HG03097 (cell line): ENCODE results near the gene SLC5A9.
"Not testable (repeated sequence)": the region's sequence is repeated elsewhere in the genome, so short reads cannot be mapped to it uniquely, and the experiment has no call there.

Source experiments
- ATAC-seq: cut with Tn5 transposase; IDR thresholded peaks from one replicate; pipeline ENCODE4 v1.9.1; 2021; ENCODE audit not compliant: unreplicated experiment, low FRiP score

The SLC5A9 gene

DNA sequence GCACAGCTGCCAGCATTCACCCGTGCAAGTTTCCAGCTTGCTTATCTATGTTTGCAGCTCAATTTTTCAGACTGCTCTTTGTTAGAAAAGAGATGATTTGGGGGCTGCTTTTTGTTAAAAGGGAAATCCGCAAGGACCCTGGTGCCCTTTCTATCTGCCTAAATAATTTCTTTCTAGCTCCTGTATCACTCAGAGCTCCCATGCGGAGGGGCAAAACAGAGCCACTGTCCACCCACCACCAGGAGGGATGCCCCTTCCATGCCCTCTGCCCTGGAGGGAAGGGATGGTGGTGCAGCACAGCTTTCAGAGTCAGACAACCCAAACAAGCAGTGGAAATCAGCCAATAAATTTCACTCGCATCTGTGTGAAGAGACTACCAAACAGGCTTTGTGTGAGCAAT lies 13.9 kb upstream of the SLC5A9 start:
- no peak for ATAC-seq

- not testable (repeated sequence) for ATAC-seq
These were observed 9.1 kb upstream of the SLC5A9 start for GRCh38 chr1:48213462-48213861.

GRCh38 chr1:48214366-48214765 lies 8.2 kb upstream of the SLC5A9 start:
- not testable (repeated sequence) for ATAC-seq

DNA sequence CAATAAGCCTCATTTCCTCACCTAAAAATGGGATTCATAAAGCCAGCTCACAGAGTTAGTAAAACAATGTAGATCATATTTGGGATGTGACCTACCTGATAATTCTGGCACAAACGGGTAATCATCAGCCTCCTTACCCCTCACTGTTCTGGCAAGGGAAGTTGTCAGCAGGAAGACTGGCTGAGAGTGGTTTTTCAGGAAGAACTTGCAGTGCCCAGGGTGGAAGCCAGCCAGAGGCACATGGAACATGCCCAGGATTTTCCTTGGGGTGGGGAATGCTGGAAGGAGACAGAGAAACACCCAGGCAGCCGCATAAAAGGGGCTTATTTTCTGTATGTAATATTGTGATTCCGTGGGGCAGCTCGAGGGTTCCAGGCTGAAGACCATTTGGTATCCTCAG lies 7.7 kb upstream of the SLC5A9 start:
- ATAC-seq: no peak

DNA sequence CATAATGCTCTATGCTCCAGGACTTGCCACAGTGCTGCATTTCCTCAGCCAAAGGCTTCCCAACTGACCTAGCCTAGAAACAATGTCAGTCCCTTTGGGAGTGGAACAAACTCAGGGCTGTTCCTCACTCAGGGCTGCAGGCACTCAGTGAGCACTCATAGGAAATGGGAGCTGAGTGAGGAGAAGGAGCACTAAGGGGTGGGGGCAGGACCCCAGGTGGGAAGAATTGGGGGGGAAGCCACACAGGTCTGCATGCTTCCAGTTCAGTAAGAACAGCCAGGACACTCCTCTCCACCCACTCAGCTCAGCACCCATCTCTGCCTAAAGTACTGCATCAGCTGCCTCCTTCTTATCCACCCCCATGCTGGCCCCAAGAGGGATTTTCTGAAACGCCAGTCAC lies 7.3 kb upstream of the SLC5A9 start:
- no peak for ATAC-seq

GRCh38 chr1:48215889-48216288 lies 6.6 kb upstream of the SLC5A9 start:
- ATAC-seq: no peak

- no peak for ATAC-seq
These were observed 6.2 kb upstream of the SLC5A9 start for GRCh38 chr1:48216313-48216712.

DNA sequence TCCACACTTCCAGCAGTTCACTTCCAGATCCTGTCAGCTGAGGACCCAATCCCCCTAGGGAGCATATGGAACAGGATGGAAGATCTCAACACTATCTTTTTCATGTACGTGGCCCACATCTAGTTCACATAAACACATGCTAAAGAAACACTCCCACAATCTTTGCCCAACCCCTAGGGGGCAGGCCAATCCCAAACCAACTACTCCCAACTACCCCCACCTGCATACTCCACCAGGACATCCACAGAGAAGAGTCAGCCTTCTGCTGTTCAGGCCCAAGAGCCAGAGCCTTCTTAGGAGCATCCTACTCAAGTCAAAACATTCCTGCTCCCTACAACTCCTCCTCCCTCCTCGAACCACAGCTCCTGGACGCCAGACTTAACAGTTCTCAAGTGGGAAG lies 5.6 kb upstream of the SLC5A9 start:
- no peak for ATAC-seq

DNA sequence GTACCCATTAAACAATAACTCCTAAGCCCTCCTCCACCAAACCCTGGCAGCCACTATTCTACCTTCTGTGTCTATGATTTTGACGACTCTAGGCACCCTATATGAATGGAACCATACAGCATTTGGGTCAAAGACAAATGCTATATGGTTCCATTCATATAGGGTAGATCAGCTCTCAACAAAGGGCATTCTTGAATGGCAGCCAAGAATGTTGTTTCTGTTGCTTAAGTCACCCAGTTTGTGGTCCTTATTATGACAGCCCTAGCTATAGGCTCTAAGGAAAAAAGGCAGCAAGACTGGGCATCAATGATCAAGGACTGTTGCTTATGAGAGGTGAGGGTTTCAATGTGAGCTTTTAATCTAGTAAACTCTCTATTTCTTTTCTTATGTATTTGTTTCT lies 4.7 kb upstream of the SLC5A9 start:
- ATAC-seq: no peak

GRCh38 chr1:48219803-48220202 lies 2.7 kb upstream of the SLC5A9 start:
- no peak for ATAC-seq

DNA sequence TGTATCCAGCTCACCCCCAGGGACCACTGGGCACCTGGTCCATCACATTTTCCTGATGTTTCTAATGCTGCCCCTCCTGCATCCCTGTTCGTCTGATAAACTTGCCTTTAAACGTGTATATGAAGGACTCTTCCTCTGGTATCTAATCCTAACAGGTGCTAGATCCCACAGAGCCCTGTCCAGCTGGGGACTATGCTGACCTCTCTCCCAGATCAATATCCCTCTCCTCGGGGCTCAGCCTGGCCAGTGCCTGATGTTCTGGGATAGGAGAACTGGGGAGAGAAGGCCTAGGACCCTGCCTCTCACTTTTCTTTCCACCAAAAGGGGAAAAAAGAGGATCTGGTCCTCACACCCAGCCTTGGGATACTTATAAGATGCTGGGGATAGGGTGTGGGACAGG lies 1.4 kb upstream of the SLC5A9 start:
- ATAC-seq: no peak

DNA sequence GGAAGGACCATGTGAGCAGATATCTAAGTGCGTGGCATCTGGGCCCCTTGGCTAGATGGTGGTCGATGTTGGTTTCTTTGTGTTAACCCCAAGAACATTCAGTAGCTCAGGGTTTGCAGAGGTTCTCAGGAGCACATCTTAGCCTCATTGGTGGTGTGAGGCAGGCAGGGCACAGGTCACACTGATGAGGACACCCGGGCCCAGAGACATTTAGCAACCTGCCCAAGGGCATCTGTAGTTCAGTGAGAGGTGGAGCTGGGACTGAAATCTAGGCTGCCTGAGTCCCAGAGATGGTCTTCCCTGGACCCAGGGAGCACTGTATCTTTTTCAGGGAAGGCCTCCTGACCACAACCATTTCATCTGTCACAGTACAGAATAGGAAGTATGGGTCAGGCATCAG lies 859 bp upstream of the SLC5A9 start:
- ATAC-seq: no peak

DNA sequence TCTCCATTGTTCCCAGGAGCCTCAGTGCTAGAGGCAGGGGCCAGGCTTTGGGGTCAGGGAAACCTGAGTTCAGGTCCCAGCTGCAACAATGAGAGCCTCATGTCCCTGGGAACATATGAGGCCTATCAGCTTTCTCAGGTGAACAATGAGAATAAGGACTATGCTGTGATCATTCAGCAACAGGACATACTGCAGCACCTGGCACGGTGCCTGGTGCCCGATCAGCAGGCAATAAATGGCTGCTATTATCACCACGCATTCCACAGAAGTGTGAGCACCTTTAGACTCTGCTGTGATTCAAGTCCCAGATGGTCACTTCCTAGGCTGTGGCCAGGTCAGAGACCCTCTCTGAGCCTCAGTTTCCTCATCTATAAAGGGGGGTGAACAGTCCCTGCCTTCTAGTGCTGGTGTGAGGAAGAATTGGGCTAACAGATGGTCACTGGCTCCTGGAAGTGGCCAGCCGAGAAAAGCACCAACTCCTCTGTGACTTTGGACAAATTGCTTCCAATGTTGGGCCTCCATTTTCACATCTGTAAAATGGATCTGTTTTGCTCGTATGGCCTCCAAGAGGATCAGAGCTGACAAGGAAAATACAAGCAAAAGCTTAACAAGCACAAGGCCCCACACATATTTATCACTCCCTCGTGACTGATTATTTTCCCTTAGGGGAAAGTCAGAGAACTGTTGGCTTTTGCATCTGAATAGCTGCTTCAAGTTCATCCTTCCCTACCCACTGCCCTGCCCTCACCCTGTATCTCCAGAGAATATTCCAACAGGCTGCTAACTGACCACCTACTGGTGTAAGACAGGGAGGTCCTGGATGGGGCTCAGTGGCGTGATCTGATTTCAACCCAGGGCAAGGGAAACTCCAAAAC lies 1.1 kb downstream of the SLC5A9 start:
- ATAC-seq: no peak

DNA sequence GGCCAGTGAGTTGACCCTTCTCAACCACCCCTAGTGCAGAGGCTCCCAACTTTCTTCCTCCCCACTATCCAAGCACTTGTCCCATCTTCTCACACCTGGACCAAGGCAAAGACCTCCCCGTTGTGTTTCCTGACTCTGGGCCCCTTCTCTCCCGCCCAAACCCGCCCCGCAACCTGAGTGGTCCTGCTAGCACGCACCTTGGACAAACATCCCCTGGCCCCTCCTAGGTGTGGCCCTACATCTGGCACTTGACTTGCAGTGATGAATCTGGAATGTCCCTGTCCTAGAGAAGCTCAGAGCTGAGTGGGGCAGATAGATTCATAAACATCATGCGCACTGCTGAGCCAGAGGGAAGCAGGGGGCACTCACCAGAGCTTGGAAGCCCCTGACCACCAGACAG lies 2.3 kb downstream of the SLC5A9 start:
- no peak for ATAC-seq

DNA sequence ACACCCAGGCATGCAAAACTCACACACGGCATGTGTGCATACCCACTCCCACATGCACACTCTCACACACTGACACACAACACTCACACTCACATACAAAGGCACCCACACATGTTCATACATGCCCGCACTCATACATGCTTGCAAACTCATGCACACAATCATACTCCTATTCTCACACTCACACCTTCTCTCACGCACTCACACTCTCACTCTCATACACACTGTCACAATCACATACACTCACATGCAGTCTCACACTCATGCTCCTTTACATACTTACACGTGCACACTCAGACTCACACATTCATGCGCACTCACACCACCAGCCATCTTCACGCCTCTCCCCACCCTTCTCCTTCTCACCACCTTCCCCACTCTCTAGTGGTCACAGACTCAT lies 3.1 kb downstream of the SLC5A9 start:
- no peak for ATAC-seq

DNA sequence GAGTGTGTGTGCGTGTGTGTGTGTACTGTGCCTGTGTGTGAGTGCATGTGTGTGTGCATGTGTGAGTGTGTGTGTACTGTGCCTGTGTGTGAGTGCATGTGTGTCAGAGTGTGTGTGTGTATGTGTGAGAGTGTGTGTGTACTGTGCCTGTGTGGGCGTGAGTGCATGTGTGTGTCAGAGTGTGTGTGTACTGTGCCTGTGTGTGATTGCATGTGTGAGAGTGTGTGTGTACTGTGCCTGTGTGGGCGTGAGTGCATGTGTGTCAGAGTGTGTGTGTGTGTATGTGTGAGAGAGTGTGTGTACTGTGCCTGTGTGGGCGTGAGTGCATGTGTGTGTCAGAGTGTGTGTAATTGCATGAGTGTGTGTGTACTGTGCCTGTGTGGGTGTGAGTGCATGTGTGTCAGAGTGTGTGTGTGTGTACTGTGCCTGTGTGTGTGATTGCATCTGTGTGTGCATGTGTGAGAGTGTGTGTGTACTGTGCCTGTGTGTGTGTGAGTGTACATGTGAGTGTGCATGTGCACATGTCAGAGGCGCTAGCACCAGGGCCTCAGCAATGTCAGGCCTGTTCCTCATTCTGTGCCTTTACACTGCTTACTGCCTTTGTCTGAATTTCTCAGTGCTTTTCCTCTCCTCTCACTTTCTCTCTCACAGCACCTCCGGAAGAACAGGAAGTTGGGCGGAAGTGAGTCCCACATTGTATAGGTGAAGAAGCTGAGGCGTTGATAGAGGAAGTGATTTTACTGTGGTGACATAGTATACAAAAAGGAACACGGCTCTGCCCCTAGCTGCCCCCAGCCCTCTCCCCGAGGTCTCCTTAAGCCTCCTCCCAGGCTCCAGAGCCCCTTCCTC lies 4.9 kb downstream of the SLC5A9 start:
- ATAC-seq: peak; percentile 57

DNA sequence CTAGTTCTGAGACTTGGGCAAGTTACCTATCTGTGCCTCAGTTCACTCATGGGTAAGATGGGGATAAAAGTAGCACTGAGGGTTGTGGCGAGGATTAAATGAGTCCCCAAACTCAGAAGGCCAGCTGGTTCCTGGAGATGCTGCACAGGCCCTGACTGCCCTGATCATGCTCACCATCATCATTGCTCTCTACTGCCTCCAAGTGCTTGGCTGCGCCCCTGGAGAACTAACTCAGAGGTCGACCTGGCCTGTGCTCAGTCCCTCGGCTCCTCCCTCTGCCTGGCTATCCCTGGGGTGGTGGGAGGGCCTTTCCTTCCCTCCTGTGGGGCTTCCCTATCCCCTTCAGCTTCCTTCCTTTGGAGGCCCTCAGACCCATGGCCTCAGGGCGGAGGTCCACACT lies 5.6 kb downstream of the SLC5A9 start:
- no peak for ATAC-seq

- ATAC-seq: no peak
These were observed 6.8 kb downstream of the SLC5A9 start for GRCh38 chr1:48229317-48229716.

GRCh38 chr1:48230236-48230635 lies 7.7 kb downstream of the SLC5A9 start:
- no peak for ATAC-seq

DNA sequence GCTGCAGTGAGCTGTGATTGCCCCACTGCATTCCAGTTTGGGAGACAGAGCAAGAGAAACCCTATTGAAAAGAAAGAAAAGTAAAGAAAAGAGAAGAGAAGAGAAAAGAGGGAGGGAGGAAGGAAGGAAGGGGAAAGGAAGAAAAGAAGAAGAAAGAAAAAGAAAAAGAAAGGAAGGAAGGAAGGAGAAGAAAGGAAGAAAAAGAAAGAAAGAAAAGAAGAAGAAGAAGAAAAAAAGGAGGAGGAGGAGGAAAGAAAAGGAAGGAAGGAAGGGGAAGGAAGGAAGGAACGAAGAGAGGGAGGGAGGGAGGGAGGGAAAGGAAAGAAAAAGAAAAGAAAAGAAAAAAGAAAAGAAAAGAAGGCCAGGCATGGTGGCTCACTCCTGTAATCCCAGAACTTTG lies 10.2 kb downstream of the SLC5A9 start:
- ATAC-seq: no peak

DNA sequence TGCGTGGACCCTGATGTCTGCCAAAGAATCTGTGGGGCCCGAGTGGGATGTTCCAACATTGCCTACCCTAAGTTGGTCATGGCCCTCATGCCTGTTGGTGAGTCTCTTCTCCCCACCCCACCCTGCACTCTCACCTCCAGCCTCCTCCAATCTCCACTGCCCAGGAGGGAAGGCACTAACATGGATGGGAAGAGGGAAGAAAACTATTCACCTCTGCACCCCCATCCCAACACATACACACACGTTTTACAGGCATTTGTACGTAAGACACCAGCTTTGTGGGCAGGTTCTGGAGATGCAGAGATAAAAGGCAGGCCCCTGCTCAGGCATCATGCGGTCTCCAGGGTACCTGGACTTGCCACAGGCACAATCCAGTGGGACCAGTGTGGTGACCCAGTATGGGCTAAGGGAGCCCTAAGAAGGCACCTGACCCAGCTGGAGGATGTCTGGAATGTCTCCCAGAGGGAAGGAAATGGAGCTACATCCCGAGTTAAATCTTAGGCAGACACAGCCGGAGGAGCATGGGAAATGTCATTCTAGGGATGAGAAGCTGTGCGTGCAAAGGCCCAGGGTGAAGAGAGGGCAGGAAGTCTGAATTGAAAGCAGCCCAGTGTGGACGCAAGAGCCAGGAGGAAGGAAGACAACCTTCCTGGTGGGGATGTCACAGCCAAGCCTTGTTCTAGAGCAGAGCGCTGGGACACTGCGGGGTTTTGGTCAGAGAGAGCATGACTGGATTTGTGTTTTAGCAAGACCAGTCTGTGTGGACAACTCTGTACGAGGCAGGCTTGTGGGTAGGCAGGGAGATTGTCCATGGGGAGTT lies 11.4 kb downstream of the SLC5A9 start:
- ATAC-seq: no peak
